ENCODE measurements around the gene ZSCAN16.

The ZSCAN16 gene

GRCh38 chr6:28141500-28142329 is 17.3 kb downstream of the ZSCAN16 start, which contains the start of gene ZKSCAN8:
TSS of gene ZKSCAN8 (plus strand) at chr6:28141883. CDS start at chr6:28148408, 6,525 bp downstream.
- no peak for TF ChIP-seq CTCF (IDR thresholded peaks at IDR 0.05; ENCODE audit: insufficient read depth, low read length, poor library complexity, severe bottlenecking)
- Histone ChIP-seq H3K4me3 (replicated peaks; ENCODE audit: low read depth, low read length) (peak within 1 kb of the TSS; percentile 97), H3K27me3 (replicated peaks; ENCODE audit: control insufficient read depth, insufficient read depth, low read length) (no peaks in the 10 kb centered on the region), H3K36me3 (ENCODE audit: control insufficient read depth, insufficient read depth, low read length) (peaks cover 2% of the 10 kb centered on the region; the same call in 1 of the 2 replicates)
- peak; percentile 86 for DNase-seq (ENCODE audit: extremely low read depth, insufficient read length)

GRCh38 chr6:28142446-28142845 is 18.0 kb downstream of the ZSCAN16 start:
- Histone ChIP-seq H3K4me3 (replicated peaks; ENCODE audit: low read depth, low read length) (peak overlapping the region; percentile 97), H3K36me3 (ENCODE audit: control insufficient read depth, insufficient read depth, low read length) (peaks cover 2% of the 10 kb centered on the region; the same call in 1 of the 2 replicates), H3K27me3 (replicated peaks; ENCODE audit: control insufficient read depth, insufficient read depth, low read length) (no peaks in the 10 kb centered on the region)
- DNase-seq (ENCODE audit: extremely low read depth, insufficient read length), result no peak
- TF ChIP-seq CTCF (IDR thresholded peaks at IDR 0.05; ENCODE audit: insufficient read depth, low read length, poor library complexity, severe bottlenecking), result no peak

GRCh38 chr6:28145231-28145630 is 20.8 kb downstream of the ZSCAN16 start:
- Histone ChIP-seq H3K36me3 (ENCODE audit: control insufficient read depth, insufficient read depth, low read length) (peaks cover 7% of the 10 kb centered on the region), H3K27me3 (replicated peaks; ENCODE audit: control insufficient read depth, insufficient read depth, low read length) (no peaks in the 10 kb centered on the region), H3K4me3 (replicated peaks; ENCODE audit: low read depth, low read length) (no peak overlapping the region)
- DNase-seq (ENCODE audit: extremely low read depth, insufficient read length), result no peak
- TF ChIP-seq CTCF (IDR thresholded peaks at IDR 0.05; ENCODE audit: insufficient read depth, low read length, poor library complexity, severe bottlenecking), result no peak

- Histone ChIP-seq H3K27me3 (replicated peaks; ENCODE audit: control insufficient read depth, insufficient read depth, low read length) (no peaks in the 10 kb centered on the region), H3K36me3 (ENCODE audit: control insufficient read depth, insufficient read depth, low read length) (peaks cover 30% of the 10 kb centered on the region), H3K4me3 (replicated peaks; ENCODE audit: low read depth, low read length) (no peak overlapping the region)
- no peak for DNase-seq (ENCODE audit: extremely low read depth, insufficient read length)
- no peak for TF ChIP-seq CTCF (IDR thresholded peaks at IDR 0.05; ENCODE audit: insufficient read depth, low read length, poor library complexity, severe bottlenecking)
Observed at GRCh38 chr6:28152531-28152930, 28.1 kb downstream of the ZSCAN16 start.

GRCh38 chr6:28153546-28153945 is 29.1 kb downstream of the ZSCAN16 start:
- Histone ChIP-seq H3K36me3 (ENCODE audit: control insufficient read depth, insufficient read depth, low read length) (peaks cover 27% of the 10 kb centered on the region), H3K4me3 (replicated peaks; ENCODE audit: low read depth, low read length) (no peak overlapping the region), H3K27me3 (replicated peaks; ENCODE audit: control insufficient read depth, insufficient read depth, low read length) (no peaks in the 10 kb centered on the region)
- no peak for DNase-seq (ENCODE audit: extremely low read depth, insufficient read length)
- TF ChIP-seq CTCF (IDR thresholded peaks at IDR 0.05; ENCODE audit: insufficient read depth, low read length, poor library complexity, severe bottlenecking), result no peak
